Glomerular visceral epithelial cell (primary cell): ENCODE data around the gene MTMR3.

Experiments used
- DNase-seq: peaks from one replicate; pipeline ENCODE4 v3.0.0-alpha.2; 2016; ENCODE audit errors: extremely low spot score

MTMR3 gene

GRCh38 chr22:30027169-30027568 lies 144.2 kb downstream of the MTMR3 start:
- no peak for DNase-seq

DNA sequence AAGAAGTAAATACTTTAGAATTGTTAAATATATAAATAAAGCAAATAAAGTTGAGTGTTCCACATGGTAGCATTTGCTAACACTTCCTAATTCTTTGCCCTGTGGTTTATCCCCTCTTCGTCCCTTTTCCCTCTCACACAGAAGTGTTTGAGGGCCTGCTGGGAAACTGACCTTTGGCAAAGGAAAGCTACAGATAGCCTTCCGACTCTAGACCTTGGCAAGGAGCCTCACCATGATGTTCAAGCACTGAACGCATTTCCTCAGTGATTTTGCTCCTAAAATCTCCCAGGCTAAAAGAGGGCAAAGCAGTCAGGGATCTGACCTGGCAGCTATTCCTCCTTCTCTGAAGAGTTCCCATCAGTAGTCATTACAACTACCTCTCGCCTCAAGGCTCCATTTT lies 144.8 kb downstream of the MTMR3 start:
- no peak for DNase-seq

DNA sequence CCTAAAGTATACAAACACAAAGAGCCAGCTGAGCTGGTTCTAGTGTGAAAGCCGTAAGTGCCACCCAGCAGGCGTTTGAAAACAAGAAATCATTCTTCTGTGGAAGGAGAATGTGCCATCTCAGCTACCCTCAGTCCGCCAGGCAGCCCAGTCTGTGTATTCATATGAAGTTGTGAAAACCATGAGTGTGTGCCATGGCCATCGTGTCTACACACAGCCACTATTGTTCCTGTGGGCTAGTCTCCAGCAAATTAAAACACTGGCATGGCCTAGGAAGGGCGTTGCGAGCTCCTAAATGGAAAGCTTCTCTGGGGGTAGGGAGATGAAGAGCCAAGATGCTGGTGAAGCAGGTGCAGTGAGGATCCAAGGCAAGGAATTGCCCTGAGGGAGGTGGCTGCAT lies 145.8 kb downstream of the MTMR3 start:
- no peak for DNase-seq

DNA sequence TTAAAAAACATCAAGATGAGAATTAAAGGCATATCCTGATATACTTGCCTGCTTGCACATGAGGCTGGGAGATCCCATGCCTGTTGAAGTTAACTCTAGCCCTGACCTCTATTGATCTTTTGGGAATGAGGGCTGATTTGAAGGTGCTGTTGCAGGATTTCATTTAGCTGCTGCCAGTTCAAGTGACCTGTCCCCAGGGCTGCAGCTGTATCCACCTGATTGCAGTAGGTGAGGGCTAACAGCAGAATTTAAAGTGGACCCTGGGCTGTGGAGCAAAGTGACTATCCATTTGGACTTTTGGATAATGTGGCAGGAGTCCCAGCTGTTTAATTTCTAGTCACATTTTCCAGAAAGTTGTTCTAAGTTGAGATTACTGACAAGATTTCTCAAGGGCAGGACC lies 146.5 kb downstream of the MTMR3 start:
- no peak for DNase-seq

DNA sequence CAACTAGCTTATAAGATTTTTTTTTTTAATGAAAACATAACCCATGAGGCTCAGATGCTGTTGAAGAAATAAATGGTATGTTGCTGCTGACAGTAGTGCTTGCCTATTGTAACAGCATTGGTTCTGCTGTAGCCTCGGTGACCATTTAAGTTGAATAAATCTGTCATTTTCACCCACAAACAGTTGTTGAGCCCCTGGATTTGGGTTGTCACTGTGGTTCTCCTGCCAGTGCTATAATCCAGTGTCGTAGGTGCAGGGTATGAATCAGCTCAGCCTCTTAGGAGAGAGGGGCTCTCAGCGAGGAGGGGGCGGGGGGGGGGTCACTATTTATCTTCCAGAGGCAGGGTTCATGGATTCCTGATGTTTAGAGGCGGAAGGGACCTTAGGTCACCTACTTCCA lies 147.4 kb downstream of the MTMR3 start:
- DNase-seq: no peak

GRCh38 chr22:30031328-30031727 lies 148.4 kb downstream of the MTMR3 start:
- DNase-seq: no peak

DNA sequence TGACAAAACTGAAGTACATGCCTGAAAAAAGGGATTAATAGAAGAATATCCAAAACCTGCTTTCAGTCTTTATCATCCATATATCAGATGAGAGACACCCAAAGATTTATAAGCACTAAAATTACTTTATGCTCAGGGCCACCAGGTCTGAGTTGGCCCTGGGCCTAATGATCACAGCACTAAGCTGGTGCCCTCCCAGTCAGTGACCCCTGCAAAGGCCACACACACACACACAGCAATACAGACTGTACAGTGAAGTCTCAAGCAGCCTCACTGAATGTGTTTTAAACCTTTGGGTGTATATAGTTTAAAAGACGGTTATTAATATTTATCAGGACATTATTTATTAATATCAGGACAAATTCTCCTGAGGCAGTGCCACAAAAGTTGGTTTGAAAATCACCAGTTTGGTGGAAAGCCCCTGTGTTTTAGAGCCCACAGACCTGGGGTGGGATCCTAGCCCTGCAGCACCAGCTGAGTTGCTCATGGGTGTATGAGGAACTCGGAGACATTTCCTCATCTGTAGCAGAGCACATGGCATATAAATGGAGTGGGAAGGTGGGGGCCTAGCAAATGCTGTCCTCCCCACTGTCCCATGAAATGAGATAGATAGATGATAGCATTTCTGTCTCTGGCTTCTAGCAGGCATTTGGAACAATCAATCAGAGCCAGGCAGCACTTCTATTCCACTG lies 148.9 kb downstream of the MTMR3 start:
- no peak for DNase-seq

DNA sequence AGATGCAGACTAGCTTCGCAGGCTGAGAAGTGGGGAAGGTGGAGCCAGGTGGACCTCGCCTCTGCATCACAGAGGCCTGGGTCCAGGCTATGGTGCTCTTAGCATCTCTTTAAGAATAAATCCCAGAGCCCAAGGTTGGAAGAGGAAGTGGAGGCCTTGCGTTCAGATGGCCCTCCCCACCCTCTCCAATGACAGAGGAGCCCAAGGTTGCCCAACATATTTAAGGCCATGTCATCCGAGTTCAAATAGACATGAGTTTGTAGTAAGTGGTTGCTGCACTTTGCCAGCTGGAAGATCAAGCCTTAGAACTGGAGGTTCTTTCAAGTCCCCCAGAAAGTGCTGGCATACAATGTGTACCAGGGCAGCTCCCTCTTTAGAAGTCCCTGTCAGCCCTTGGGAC lies 150.2 kb downstream of the MTMR3 start:
- DNase-seq: no peak

- DNase-seq: no peak
Observed at GRCh38 chr22:30033901-30034300, 150.9 kb downstream of the MTMR3 start.

DNA sequence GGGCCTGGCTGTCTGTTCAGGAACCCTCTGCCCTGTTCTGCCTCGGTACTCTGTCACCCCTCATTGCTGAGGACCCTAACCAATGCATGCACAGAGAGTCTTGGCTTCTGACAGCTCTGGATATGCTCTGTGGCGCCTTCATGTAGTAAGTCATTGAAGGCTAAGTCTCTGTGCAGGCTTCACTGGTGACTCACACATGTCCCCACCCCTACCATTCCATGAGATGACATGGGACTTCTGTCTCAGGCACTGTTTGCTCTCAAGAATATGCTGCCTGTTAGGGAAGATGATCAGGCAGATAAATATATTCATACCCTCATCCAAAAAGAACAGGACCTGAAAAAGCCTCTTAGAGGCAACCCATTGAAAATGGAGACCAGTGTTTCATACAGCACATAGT lies 153.7 kb downstream of the MTMR3 start:
- no peak for DNase-seq

DNA sequence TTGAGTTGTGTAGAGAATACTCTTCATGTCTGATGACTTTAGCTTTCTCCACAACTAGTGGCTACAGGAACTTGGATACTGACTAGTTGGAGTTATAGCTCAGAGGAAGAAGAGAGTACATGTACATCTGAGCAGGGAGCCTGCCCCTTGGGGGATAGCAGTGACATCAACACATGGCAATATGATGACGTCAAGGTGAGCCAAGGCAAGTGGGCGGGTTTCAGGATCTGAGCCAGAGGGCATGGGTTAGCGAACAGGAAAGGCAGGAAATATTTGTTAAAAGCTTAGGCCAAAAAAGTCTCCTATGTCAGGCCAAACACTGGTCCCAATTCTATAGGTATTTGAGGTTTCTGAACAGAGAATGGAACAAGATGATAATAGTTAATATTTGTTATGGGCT lies 155.2 kb downstream of the MTMR3 start:
- DNase-seq: peak; percentile 54

DNA sequence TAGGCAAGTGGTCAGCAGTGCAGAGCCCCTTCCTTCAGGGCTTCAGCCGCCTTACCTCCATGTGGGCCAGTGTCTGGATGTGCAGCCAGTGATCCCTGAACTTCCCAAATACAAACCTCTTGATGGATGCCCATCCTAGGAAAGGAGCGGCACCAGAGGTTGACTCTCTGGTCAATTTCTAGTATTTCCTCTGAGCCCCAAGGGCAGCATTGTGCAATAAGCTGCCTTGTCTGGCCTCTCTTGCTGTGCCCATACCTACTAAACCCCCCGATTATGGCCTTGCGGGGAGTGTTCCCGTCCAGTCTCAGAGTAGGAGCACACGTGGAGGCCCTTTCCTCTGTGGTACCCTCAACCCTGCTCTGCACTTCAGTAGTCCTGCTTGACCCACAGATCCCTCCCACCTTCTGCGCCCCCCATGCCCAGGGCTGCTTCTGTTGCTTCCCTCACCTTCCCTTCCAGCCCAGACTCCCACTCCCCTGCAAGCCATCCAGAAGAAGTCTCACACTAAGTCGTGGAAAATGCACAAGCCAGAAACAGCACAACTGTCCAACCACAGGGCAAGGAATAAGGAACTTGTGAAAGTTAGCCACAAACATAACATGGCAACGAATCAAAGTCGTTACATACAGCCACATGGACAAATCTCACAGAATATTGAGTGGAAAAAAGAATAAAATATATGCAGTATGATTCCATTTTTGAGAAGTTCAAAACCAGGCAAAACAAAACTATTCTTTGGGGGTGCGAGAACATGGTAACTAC lies 157.7 kb downstream of the MTMR3 start:
- no peak for DNase-seq

- DNase-seq: no peak
Observed at GRCh38 chr22:30041475-30041874, 158.5 kb downstream of the MTMR3 start.

DNA sequence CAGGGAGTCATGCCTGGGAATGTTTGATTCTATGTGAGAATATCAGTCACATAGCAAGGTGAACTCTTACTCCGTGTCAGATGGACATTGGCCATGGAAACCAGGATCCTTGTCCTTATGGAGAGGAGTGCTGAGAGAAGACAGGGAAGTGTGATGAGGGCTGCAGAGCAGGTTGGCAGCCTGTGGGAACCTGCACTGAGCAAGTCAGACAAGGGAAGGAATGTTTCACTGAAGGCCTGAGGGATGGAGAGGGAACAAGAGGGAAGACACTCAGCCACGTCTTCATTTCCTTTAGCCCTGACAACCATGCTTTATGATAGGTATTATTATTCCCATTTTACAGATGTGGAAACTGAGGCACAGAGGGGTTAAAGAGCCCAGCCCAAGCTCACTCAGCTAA lies 158.9 kb downstream of the MTMR3 start:
- DNase-seq: no peak

DNA sequence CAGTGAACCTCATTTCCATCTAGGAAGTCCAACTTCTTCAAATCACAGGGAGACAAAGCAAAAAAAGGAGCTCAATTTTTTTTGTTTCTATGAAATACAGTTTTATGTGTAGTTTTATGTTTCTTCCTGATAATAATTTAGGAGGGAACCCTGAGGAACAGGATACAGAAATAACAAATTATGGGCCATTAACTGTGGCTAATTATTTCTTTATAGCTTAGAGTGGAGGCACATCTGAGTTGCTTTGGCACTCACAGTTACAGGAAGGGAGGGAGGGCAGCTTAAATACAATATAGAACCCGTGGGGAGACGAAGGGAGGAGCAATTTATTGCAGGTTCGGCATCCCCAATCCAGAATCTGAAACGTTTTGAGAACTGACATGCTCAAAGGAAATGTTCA lies 160.2 kb downstream of the MTMR3 start:
- no peak for DNase-seq

GRCh38 chr22:30044369-30044768 lies 161.4 kb downstream of the MTMR3 start:
- peak; percentile 86 for DNase-seq

DNA sequence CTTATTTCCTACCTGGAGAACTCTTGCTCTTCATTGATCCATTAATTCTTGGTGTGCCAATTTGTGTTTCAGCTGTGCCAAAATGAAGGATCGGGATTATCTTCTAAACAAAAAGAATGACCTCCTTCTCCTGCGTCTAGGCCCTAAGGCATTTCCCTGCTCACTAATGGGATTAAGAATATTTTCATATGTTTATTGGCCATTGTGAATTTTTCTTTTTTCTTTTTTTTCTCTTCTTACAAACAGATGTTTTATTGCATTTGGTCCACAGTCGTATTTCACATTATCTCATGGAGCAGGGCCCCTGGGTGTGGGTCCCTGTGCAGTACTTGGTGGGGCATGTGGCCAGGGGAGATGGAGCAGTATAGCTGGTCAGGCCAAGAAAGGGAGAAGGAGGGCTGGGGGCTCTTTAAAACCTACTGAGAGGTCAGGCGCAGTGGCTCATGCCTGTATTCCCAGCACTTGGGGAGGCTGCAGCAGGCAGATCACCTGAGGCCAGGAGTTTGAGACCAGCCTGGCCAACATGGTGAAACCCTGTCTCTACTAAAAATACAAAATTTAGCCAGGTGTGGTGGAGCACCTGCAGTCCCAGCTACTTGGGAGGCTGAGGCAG lies 162.0 kb downstream of the MTMR3 start:
- no peak for DNase-seq

GRCh38 chr22:30045494-30045887 lies 162.5 kb downstream of the MTMR3 start:
- DNase-seq: no peak

DNA sequence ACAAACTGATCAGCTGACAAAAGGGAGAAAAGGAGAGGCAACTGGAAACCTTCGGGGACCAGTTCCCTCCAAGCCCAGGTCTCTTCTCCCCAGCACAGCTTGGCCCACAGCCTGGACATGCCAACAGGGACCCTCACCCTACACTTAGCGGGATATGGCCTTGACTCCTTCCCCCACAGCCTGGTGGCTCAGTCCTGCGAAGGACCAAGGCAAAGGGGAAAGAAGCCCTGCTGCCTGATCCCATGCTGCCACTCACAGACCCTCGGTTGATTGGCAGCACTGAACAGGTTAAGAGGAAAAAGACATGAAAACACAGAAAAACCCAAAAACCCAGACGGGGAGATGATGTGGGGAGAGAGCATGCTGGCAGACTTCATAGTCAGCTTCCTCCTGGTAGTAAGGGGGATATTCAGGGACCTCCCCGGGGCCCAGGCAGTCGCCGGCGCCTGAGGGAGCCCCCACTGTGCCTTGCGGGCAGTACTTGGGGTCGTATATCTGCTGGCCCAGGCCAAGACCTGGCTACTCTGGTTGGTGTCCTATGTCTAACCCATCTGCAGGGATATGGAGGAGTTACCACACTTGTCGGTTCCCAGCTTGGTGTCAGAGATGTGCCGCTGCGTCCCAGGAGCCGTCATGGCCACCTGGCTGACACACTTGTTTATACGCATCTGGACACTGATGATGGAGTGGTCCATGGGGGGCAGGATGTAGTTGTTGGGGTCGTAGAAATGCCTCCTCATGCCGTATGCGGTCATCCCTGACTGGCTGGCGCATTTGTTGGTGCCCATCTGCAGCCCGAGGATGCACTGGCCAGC lies 163.1 kb downstream of the MTMR3 start:
- DNase-seq: no peak

DNA sequence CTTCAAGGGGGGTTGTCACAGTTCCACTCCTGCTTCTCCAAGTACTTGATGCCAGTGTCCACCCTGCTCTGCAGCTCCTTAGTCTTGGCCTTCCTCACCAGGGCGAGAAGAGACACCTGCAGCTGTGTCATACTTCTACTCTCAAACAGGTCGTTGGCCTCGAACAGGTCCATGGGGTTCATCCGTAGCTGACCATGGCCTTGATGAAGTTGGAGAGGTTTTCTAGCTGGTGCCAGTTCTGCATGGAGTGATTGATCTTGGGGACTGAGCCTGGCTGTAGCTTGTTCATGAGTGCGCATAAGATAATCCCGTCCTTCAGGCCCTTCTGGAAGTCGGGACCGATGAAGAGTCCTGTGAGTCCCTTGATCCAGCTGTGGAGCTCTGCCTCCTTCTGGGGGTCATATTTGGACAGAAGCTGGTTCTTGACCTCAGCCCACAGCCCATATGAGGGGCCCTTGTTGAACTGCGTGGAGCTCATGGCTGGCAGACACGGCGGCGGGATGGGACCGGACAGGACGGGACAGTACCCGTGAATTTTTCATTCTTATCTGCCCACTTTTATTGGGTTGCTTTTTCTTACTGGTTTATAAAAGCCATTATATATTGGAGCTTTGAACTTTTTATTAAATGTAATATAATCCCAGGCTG lies 163.9 kb downstream of the MTMR3 start:
- no peak for DNase-seq

DNA sequence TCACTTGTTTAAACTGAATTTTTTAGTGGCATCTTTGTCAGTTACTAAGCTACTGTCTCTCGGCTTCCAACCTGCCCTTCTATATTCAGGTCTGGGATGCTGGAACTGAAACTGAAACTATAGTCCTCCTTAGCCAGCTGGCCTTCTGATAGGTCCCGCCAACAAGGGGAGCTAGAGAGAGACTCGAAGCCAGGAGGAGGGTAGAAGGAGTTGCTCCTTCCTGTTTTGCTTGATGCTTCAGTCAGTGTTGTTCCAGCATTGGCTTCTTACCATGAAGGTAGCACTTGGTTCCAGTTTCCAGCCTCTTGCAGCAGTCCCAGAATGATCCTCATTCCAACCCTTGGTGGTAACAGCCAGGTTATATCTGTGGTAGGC lies 164.4 kb downstream of the MTMR3 start:
- DNase-seq: no peak

DNA sequence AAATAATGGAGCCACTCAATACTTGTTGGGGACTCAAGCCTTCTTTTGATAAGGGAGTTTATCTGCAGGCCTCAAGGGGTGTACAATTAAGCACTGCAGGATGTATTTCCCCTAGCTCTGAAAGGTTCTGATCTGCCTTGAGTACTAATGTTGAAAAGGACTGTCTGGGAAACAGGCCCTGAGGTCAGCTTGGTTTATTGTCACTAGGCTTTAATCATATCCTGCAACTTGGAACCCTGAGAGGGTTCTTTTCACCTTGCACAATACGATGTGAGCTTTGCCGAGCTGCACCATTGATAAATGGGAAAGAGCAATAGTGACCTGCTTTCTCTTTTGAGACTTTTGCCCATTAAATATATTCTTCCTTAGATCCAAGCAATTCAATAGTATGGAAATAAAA lies 165.7 kb downstream of the MTMR3 start:
- no peak for DNase-seq
